PC-9 (cell line): ENCODE results near the gene IP6K3. TPM values are rescaled to one million over a fixed set of nuclear protein-coding genes. Genes with fewer than 3 reads are reported as not detected.

Experiments
- BruUV-seq: library from RNA; stranded (reverse); fragments of 400-500 nt; replicated peaks from 2 replicates; lab custom pipeline; 2021; lab: Mats Ljungman, UMichigan
- CTCF ChIA-PET: fragments of 300-600 bp; sonication (Branson Sonifier 250); formaldehyde crosslinking; loops from one replicate; lab custom pipeline; 2022; ENCODE audit warnings: antibody characterized with exemption; lab: Charles Lee
- POLR2A ChIA-PET: fragments of 300-600 bp; sonication (Branson Sonifier 250); formaldehyde crosslinking; loops from one replicate; lab custom pipeline; 2022; ENCODE audit warnings: antibody characterized with exemption; ENCODE audit not compliant: unreplicated experiment; lab: Charles Lee
- DNase-seq, 2 experiments: peaks; one replicate each; pipeline versions ENCODE4 v3.0.0 to v3.0.0-alpha.2; 2015 to 2022; ENCODE audit warnings: mixed read lengths in 1 of 2
- H2AFZ ChIP-seq: fragments of 200-600 bp; sonication (generic); 2 replicates; pipeline ENCODE4 v1.8.1; 2017; ENCODE audit warnings: antibody characterized with exemption
- H3F3A ChIP-seq: fragments of 200-600 bp; sonication (generic); 2 replicates; pipeline ENCODE4 v1.8.1; 2017; ENCODE audit warnings: antibody characterized with exemption, mild to moderate bottlenecking, low read depth; ENCODE audit not compliant: insufficient read depth
- H3K27ac ChIP-seq: fragments of 200-600 bp; sonication (generic); 2 replicates; pipeline ENCODE4 v1.6.1; 2016; ENCODE audit warnings: mixed run types
- H3K27me3 ChIP-seq: fragments of 200-600 bp; sonication (generic); 2 replicates; pipeline ENCODE4 v1.6.1; 2016; ENCODE audit warnings: low read depth, mixed run types; ENCODE audit not compliant: insufficient read depth
- H3K36me3 ChIP-seq: fragments of 200-600 bp; sonication (generic); 2 replicates; pipeline ENCODE4 v1.6.1; 2016; ENCODE audit warnings: low read depth, mixed run types
- H3K4me1 ChIP-seq: fragments of 200-600 bp; sonication (generic); replicated peaks from 2 replicates; pipeline ENCODE4 v1.6.1; 2016; ENCODE audit warnings: mixed run types; ENCODE audit not compliant: insufficient read depth
- H3K4me2 ChIP-seq: fragments of 200-600 bp; sonication (generic); 2 replicates; pipeline ENCODE4 v1.6.1; 2017; ENCODE audit warnings: mixed run types
- H3K4me3 ChIP-seq: fragments of 200-600 bp; sonication (generic); 2 replicates; pipeline ENCODE4 v1.6.1; 2016; ENCODE audit warnings: mixed run types
- H3K79me2 ChIP-seq: fragments of 200-600 bp; sonication (generic); 2 replicates; pipeline ENCODE4 v1.6.1; 2017; ENCODE audit warnings: low read depth, mixed run types
- H3K9me2 ChIP-seq: fragments of 200-600 bp; sonication (generic); 2 replicates; pipeline ENCODE4 v1.8.1; 2017; ENCODE audit warnings: mild to moderate bottlenecking; ENCODE audit not compliant: insufficient read depth
- H3K9me3 ChIP-seq: fragments of 200-600 bp; sonication (generic); 2 replicates; pipeline ENCODE4 v1.8.1; 2016; ENCODE audit warnings: low read depth; ENCODE audit not compliant: insufficient read depth
- H4K20me1 ChIP-seq: fragments of 200-600 bp; sonication (generic); 2 replicates; pipeline ENCODE4 v1.8.1; 2017; ENCODE audit not compliant: insufficient read depth
- CTCF ChIP-seq: fragments of 200-600 bp; sonication (generic); conservative IDR thresholded peaks from 2 replicates; pipeline ENCODE4 v1.6.1; 2017; ENCODE audit warnings: mixed run types, antibody characterized with exemption, mild to moderate bottlenecking, moderate library complexity
- EZH2 ChIP-seq: fragments of 200-600 bp; sonication (generic); IDR thresholded peaks from 2 replicates; pipeline ENCODE4 v1.8.0; 2017; ENCODE audit warnings: antibody characterized with exemption, low read depth
- intact Hi-C: fragments of 100-400 bp; cut with micrococcal nuclease; formaldehyde crosslinking; loops from one replicate; pipeline ENCODE4 v1.10.0; 2022; ENCODE audit not compliant: unreplicated experiment
- total RNA-seq: library from RNA; stranded (reverse); gene quantifications from 2 replicates; pipeline ENCODE4 v1.2.3, GENCODE V29; 2021

Gene IP6K3
- total RNA-seq, 1 experiment from 2014 or later, result not detected

- DNase-seq, result no peak
- Histone ChIP-seq H3K79me2 (no peaks in the 10 kb centered on the region), H3K4me1 (peaks cover 9% of the 10 kb centered on the region), H3K27ac (no peak overlapping the region), H3K4me2 (no peak overlapping the region), H3K27me3 (no peaks in the 10 kb centered on the region), H3K4me3 (no peak overlapping the region), H3K9me3 (no peaks in the 10 kb centered on the region), H3K9me2 (no peaks in the 10 kb centered on the region), H2AFZ (no peak overlapping the region), H3F3A (peaks cover 19% of the 10 kb centered on the region; the same call in 1 of the 2 replicates), H3K36me3 (peaks cover 30% of the 10 kb centered on the region), H4K20me1 (no peaks in the 10 kb centered on the region)
- TSS peak; percentile 6 for BruUV-seq
- ChIA-PET POLR2A (no interaction called here), CTCF (no interaction called here)
- intact Hi-C loops, result no loop called here
- no peak for TF ChIP-seq CTCF
Observed at GRCh38 chr6:33677143-33677660, 69.5 kb downstream of the IP6K3 start.

DNA sequence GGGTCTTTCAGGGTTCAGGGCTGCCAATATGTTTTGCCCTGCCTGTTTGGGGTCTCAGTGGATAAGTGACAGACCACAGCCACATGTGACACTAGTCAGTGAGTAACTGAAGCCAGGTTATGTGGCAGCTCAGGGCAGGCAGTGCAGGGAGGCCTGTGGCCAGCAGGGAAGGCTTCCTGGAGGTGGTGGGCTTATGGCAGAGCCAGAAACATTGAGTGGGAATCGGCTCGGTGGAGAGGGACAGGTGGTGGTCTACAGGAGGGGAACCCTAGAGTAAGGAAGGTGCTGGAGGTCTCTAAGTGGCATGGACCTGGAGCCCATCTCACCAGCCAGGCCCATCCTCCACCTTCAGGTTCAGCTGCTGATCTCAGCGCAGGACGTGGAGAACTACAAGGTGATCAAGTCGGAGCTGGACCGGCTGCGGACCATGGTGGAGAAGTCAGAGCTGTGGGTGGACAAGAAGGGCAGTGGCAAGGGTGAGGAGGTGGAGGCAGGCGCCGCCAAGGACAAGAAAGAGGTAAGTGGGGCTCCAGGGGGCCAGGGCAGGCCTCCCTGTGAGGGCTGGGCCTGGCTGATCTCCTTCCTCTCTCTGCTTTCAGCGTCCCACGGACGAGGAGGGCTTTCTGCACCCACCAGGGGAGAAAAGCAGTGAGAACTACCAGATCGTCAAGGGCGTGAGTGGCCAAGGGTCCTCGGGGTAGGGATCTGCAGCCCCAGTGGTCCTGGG is 70.1 kb downstream of the IP6K3 start:
- no peak for DNase-seq
- Histone ChIP-seq H3K36me3 (peaks cover 30% of the 10 kb centered on the region), H2AFZ (no peak overlapping the region), H3K27me3 (no peaks in the 10 kb centered on the region), H3K27ac (no peak overlapping the region), H4K20me1 (no peaks in the 10 kb centered on the region), H3K9me2 (no peaks in the 10 kb centered on the region), H3K79me2 (no peaks in the 10 kb centered on the region), H3F3A (peaks cover 25% of the 10 kb centered on the region; the same call in 1 of the 2 replicates), H3K4me1 (peaks cover 9% of the 10 kb centered on the region), H3K4me3 (no peak overlapping the region), H3K4me2 (no peak overlapping the region), H3K9me3 (no peaks in the 10 kb centered on the region)
- ChIA-PET POLR2A (no interaction called here), CTCF (interaction anchor here (0.7 kb wide), 1 partner anchor 18 kb away, joined by 3 read pairs; no protein-coding TSS in a partner anchor)
- no TSS peak for BruUV-seq
- intact Hi-C loops, result no loop called here
- TF ChIP-seq EZH2 (no peak), CTCF (no peak)

GRCh38 chr6:33675968-33676367 is 70.7 kb downstream of the IP6K3 start:
- no peaks in the 10 kb centered on the region for H4K20me1 ChIP-seq
- H2AFZ ChIP-seq, result no peak overlapping the region
- H3K4me3 ChIP-seq, result no peak overlapping the region
- POLR2A ChIA-PET, result no interaction called here
- intact Hi-C loops, result no loop called here
- no peaks in the 10 kb centered on the region for H3K9me3 ChIP-seq
- no peak overlapping the region for H3K4me2 ChIP-seq
- CTCF ChIA-PET, result interaction anchor here (0.7 kb wide), 1 partner anchor 19 kb away, joined by 3 read pairs; no protein-coding TSS in a partner anchor
- BruUV-seq, result no TSS peak
- peaks cover 30% of the 10 kb centered on the region for H3K36me3 ChIP-seq
- H3K27me3 ChIP-seq, result no peaks in the 10 kb centered on the region
- peaks cover 9% of the 10 kb centered on the region for H3K4me1 ChIP-seq
- H3F3A ChIP-seq, result peaks cover 31% of the 10 kb centered on the region; the same call in 1 of the 2 replicates
- no peak overlapping the region for H3K27ac ChIP-seq
- no peak for TF ChIP-seq CTCF
- TF ChIP-seq EZH2, result no peak
- H3K9me2 ChIP-seq, result no peaks in the 10 kb centered on the region
- H3K79me2 ChIP-seq, result no peaks in the 10 kb centered on the region
- no peak for DNase-seq
